HG03095 (cell line): ENCODE data around the gene PTGFRN.

ENCODE experiments used
- ATAC-seq: cut with Tn5 transposase; IDR thresholded peaks from one replicate; pipeline ENCODE4 v1.9.1; 2021; ENCODE audit warnings: moderate library complexity; ENCODE audit not compliant: unreplicated experiment

The PTGFRN gene

GRCh38 chr1:116940814-116941599 is 31.3 kb downstream of the PTGFRN start:
- no peak for ATAC-seq

GRCh38 chr1:116941670-116942069 is 32.0 kb downstream of the PTGFRN start:
- no peak for ATAC-seq

- no peak for ATAC-seq
These were observed 32.6 kb downstream of the PTGFRN start for GRCh38 chr1:116942344-116942743.

- no peak for ATAC-seq
These were observed 33.7 kb downstream of the PTGFRN start for GRCh38 chr1:116943438-116943837.

- no peak for ATAC-seq
These were observed 34.9 kb downstream of the PTGFRN start for GRCh38 chr1:116944613-116945012.

GRCh38 chr1:116945421-116945820 is 35.7 kb downstream of the PTGFRN start:
- no peak for ATAC-seq

GRCh38 chr1:116945996-116946395 is 36.3 kb downstream of the PTGFRN start:
- no peak for ATAC-seq

- no peak for ATAC-seq
These were observed 37.6 kb downstream of the PTGFRN start for GRCh38 chr1:116947092-116947860.

GRCh38 chr1:116948046-116948445 is 38.3 kb downstream of the PTGFRN start:
- ATAC-seq = no peak

GRCh38 chr1:116948642-116949041 is 38.9 kb downstream of the PTGFRN start:
- ATAC-seq = no peak

GRCh38 chr1:116949213-116949985 is 39.7 kb downstream of the PTGFRN start:
- no peak for ATAC-seq

GRCh38 chr1:116950517-116951199 is 40.9 kb downstream of the PTGFRN start:
- no peak for ATAC-seq

GRCh38 chr1:116951200-116951935 is 41.7 kb downstream of the PTGFRN start:
- ATAC-seq = no peak

- ATAC-seq = no peak
These were observed 43.1 kb downstream of the PTGFRN start for GRCh38 chr1:116952738-116953275.

- no peak for ATAC-seq
These were observed 44.7 kb downstream of the PTGFRN start for GRCh38 chr1:116954440-116954839.

GRCh38 chr1:116956378-116956777 is 46.7 kb downstream of the PTGFRN start:
- ATAC-seq = no peak

- ATAC-seq = no peak
These were observed 47.9 kb downstream of the PTGFRN start for GRCh38 chr1:116957646-116958045.

- ATAC-seq = no peak
These were observed 48.4 kb downstream of the PTGFRN start for GRCh38 chr1:116958110-116958509.

- no peak for ATAC-seq
These were observed 49.3 kb downstream of the PTGFRN start for GRCh38 chr1:116958977-116959376.

- ATAC-seq = no peak
These were observed 51.9 kb downstream of the PTGFRN start for GRCh38 chr1:116961606-116962005.
